ENCODE measurements around the gene NNAT.

NNAT gene

GRCh38 chr20:37523911-37524700 lies 3.1 kb downstream of the NNAT start:
- DNase-seq (ENCODE audit: extremely low read depth, insufficient read length), result no peak
- H3K36me3 ChIP-seq (ENCODE audit: control insufficient read depth, insufficient read depth, low read length), result peaks cover 2% of the 10 kb centered on the region
- H3K27me3 ChIP-seq (replicated peaks; ENCODE audit: control insufficient read depth, insufficient read depth, low read length), result no peaks in the 10 kb centered on the region
- TF ChIP-seq CTCF (IDR thresholded peaks at IDR 0.05; ENCODE audit: insufficient read depth, low read length, poor library complexity, severe bottlenecking), result no peak
- no peak overlapping the region for H3K4me3 ChIP-seq (replicated peaks; ENCODE audit: low read depth, low read length)

- TF ChIP-seq CTCF (IDR thresholded peaks at IDR 0.05; ENCODE audit: insufficient read depth, low read length, poor library complexity, severe bottlenecking), result no peak
- Histone ChIP-seq H3K4me3 (replicated peaks; ENCODE audit: low read depth, low read length) (no peak overlapping the region), H3K36me3 (ENCODE audit: control insufficient read depth, insufficient read depth, low read length) (peaks cover 2% of the 10 kb centered on the region), H3K27me3 (replicated peaks; ENCODE audit: control insufficient read depth, insufficient read depth, low read length) (no peaks in the 10 kb centered on the region)
- DNase-seq (ENCODE audit: extremely low read depth, insufficient read length), result no peak
Observed at GRCh38 chr20:37524859-37525708, 4.0 kb downstream of the NNAT start.

- H3K27me3 ChIP-seq (replicated peaks; ENCODE audit: control insufficient read depth, insufficient read depth, low read length), result no peaks in the 10 kb centered on the region
- TF ChIP-seq CTCF (IDR thresholded peaks at IDR 0.05; ENCODE audit: insufficient read depth, low read length, poor library complexity, severe bottlenecking), result no peak
- DNase-seq (ENCODE audit: extremely low read depth, insufficient read length), result no peak
- peak overlapping the region; percentile 94 for H3K4me3 ChIP-seq (replicated peaks; ENCODE audit: low read depth, low read length)
- H3K36me3 ChIP-seq (ENCODE audit: control insufficient read depth, insufficient read depth, low read length), result no peaks in the 10 kb centered on the region; the same call in 1 of the 2 replicates
Observed at GRCh38 chr20:37525810-37526209, 4.8 kb downstream of the NNAT start.

- TF ChIP-seq CTCF (IDR thresholded peaks at IDR 0.05; ENCODE audit: insufficient read depth, low read length, poor library complexity, severe bottlenecking), result no peak
- H3K36me3 ChIP-seq (ENCODE audit: control insufficient read depth, insufficient read depth, low read length), result no peaks in the 10 kb centered on the region; the same call in 1 of the 2 replicates
- no peaks in the 10 kb centered on the region for H3K27me3 ChIP-seq (replicated peaks; ENCODE audit: control insufficient read depth, insufficient read depth, low read length)
- DNase-seq (ENCODE audit: extremely low read depth, insufficient read length), result no peak
- H3K4me3 ChIP-seq (replicated peaks; ENCODE audit: low read depth, low read length), result peak overlapping the region; percentile 94
Observed at GRCh38 chr20:37526238-37526838, 5.3 kb downstream of the NNAT start.

- no peak for DNase-seq (ENCODE audit: extremely low read depth, insufficient read length)
- H3K36me3 ChIP-seq (ENCODE audit: control insufficient read depth, insufficient read depth, low read length), result no peaks in the 10 kb centered on the region; the same call in 1 of the 2 replicates
- H3K4me3 ChIP-seq (replicated peaks; ENCODE audit: low read depth, low read length), result peak overlapping the region; percentile 94
- H3K27me3 ChIP-seq (replicated peaks; ENCODE audit: control insufficient read depth, insufficient read depth, low read length), result no peaks in the 10 kb centered on the region
- no peak for TF ChIP-seq CTCF (IDR thresholded peaks at IDR 0.05; ENCODE audit: insufficient read depth, low read length, poor library complexity, severe bottlenecking)
Observed at GRCh38 chr20:37526839-37527637, 6.0 kb downstream of the NNAT start.
